Prostate gland (tissue), 2 donors: Measurements from ENCODE around the gene ZER1.

Experiments
- POLR2A ChIP-seq: fragments of 450-650 bp; IDR thresholded peaks from one replicate; pipeline ENCODE4 v1.6.1; 2016; ENCODE audit warnings: antibody characterized with exemption, mild to moderate bottlenecking
- TF ChIP-seq, protein P1 (sequence below), 4 experiments: fragments of 200-600 bp in 2 of 4; fragments of 450-650 bp in 2 of 4; sonication (generic) in 2 of 4; IDR thresholded peaks; 1 replicate in 3 of 4; 2 replicates in 1 of 4; pipeline ENCODE4 v1.5.1; 2016 to 2019; ENCODE audit warnings: antibody characterized with exemption in 4 of 4, mild to moderate bottlenecking in 2 of 4, moderate library complexity in 2 of 4

DNA sequence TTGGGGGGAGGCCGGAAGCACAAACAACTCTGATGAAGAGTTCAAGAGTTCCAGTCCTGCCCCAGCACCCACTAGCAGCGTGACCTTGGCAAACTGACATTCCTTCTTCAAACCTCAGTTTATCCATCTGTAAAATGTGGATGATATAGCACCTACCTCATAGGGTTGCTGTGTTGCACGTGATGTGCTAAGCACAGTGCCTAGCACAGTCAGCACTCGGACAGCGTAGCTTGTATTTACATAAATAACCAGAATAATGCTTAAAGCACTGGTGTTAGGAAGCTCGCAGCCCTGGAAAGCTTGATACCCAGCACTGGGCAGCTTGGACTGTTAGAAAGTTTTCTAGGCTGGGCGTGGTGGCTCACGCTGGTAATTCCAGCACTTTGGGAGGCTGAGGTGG is 64.3 kb downstream of the ZER1 start:
- TF ChIP-seq, protein P1, sequence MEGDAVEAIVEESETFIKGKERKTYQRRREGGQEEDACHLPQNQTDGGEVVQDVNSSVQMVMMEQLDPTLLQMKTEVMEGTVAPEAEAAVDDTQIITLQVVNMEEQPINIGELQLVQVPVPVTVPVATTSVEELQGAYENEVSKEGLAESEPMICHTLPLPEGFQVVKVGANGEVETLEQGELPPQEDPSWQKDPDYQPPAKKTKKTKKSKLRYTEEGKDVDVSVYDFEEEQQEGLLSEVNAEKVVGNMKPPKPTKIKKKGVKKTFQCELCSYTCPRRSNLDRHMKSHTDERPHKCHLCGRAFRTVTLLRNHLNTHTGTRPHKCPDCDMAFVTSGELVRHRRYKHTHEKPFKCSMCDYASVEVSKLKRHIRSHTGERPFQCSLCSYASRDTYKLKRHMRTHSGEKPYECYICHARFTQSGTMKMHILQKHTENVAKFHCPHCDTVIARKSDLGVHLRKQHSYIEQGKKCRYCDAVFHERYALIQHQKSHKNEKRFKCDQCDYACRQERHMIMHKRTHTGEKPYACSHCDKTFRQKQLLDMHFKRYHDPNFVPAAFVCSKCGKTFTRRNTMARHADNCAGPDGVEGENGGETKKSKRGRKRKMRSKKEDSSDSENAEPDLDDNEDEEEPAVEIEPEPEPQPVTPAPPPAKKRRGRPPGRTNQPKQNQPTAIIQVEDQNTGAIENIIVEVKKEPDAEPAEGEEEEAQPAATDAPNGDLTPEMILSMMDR (IDR thresholded peaks at IDR 0.05) = no peak
- no peak for TF ChIP-seq POLR2A
